ENCODE results near the gene SGPL1.

SGPL1 gene

DNA sequence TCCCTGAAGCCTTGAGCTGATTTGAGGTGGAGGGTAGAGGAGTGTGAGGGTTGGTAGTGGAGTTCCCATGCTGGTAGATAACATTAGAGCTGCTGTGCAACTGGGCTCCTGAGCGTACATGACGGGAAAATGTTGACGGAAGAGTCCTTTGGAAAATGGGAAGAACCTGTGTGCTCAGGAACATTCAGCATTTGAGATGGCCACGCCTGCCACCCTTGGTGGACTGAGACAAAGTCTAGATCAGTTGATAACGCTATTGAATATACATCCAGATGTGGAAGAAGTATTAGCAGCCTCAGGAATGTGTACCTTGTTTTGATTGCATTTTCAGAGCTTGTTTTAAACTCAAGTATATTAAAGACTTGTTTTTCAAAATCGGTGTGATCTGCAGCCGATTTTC lies 56.5 kb downstream of the SGPL1 start:
- FAIRE-seq (no peak), DNase-seq (ENCODE audit: low spot score) (no peak)

DNA sequence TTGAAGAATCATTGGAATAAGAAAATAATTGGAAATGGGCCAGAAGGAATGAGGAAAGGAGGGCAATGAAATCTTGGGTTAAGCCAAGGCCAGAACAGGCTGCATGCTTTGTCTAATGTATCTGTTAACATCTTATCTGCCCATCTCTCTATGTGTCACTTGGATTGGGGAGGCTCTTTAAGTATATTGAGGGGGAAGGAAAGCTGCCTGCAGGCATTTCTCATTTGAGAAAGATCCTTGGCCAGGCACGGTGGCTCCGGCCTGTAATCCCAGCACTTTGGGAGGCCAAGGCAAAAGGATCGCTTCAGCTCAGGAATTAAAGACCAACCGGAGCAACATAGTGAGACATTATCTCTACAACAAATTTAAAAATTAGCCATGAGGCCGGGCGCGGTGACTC lies 58.3 kb downstream of the SGPL1 start:
- FAIRE-seq, result no peak
- no peak for DNase-seq (ENCODE audit: low spot score)

DNA sequence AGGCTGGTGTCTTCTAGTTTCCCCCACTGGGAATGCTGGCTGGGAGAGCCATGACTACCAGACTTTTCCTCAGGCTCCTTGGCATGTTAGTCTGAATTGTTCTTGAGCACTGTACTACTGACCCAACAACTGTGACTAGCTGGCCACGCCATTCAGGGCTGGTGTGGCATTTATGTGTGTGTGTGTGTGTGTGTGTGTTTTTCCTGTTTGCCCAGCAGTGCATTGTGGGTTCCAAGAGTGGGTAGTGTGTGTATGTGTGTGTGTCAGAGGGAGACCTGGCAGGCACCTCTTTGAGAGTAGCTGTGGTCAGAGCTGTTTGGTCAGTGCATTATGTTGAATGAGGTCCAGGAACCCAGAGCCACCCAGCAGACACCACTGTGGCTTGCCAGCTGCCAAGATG lies 63.5 kb downstream of the SGPL1 start:
- DNase-seq (ENCODE audit: low spot score) (no peak), FAIRE-seq (no peak)

DNA sequence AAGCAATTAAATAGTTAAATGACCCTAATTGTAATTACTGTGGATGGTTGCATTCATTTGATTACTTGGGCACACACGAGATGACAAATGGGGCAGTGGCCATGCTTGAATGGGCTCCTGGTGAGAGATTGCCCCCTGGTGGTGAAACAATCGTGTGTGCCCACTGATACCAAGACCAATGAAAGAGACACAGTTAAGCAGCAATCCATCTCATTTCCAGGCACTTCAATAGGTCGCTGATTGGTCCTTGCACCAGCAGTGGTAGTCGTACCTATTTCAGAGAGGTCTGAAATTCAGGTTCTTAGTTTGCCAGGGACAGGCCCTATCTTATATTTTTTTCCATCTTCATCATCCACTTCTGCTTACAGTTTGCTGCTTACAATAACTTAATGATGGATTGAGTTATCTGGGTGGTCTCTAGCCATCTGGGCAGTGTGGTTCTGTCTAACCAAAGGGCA lies 64.4 kb downstream of the SGPL1 start:
- FAIRE-seq (peak; percentile 50), DNase-seq (ENCODE audit: low spot score) (peak; percentile 83)

DNA sequence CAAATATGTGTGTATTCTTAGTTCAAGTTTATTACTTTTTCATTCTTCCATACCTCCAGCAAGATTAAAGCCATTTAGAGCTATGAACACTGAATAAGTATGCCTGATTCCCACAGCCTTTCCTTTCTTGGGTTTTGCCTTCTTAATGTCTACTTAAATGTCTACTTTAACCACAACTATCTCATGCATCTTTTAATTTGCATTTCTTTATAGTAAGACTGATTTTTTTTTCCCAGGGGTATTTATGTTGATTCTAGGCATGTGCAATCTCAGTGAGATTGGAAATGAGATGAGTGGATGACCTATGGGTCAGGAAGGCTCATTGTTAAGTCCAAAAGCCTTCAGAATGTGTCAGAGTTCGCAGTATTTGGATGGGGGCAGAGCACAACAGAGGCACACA lies 69.0 kb downstream of the SGPL1 start:
- no peak for FAIRE-seq
- DNase-seq (ENCODE audit: low spot score), result no peak

DNA sequence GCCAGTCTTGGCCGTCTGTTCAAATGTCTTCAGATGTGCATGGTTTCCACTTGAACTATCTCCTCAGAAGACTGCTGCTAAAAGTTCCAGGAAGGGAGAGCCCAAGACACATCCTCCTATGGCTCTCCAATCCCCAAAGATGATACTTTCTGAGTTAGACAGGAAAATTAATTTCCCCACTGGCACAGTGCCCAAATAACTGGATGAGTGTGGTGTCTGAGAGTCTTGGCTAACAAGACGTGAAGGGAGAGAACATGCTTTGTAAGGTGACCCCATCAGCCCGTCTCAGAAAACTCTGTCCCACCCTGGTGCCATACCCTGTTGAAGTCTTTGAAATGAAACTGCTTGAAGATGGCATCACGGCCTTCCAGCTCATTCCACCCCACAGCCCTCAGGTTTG lies 69.7 kb downstream of the SGPL1 start:
- FAIRE-seq (no peak), DNase-seq (ENCODE audit: low spot score) (no peak)

DNA sequence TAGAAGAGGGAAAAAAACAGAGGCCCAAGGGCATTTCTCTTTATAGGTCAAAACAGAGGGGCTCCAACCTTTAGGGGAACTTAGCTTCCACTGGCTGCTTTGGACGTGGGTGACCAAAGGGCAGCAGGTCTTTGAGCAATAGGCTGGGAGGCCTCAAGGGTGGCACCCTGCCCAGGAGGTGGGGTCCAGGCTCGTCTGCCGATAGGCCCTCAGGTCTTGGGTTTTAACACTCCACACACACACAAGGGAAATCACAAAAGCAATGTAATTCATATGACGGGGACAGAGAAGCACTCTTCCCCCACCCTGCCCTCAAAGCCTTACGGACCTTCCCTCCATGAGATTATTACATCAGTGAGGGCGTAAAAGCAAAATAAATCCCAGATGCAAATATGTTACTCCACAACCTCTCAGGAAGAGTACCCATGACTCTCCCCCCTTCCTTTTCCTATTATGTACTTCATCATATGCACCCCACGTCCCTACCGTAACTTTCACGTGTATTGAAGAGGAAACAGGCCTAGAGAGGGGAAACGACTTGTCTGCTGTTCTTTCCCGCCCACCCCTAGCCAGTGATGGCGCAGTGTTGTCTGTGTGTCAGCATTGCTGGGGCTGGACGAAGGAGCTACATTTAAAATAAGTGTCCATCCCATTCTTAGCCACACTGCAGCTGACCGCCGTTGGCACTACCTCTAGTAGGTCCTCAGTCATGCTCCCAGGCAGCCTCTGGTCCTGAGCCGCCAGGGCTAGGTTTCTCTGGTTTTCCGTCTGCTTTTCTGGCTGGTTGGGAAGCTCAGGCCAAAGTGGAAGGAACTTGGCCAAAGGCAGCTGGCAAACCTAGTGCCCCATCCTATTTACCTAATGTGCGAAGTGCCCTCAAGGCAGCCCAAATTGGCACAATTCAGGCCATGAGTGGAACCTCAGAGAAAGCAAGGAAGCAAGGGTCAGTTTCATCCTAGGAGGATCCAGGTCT lies 70.5 kb downstream of the SGPL1 start:
- DNase-seq (ENCODE audit: low spot score) (no peak), FAIRE-seq (no peak)

DNA sequence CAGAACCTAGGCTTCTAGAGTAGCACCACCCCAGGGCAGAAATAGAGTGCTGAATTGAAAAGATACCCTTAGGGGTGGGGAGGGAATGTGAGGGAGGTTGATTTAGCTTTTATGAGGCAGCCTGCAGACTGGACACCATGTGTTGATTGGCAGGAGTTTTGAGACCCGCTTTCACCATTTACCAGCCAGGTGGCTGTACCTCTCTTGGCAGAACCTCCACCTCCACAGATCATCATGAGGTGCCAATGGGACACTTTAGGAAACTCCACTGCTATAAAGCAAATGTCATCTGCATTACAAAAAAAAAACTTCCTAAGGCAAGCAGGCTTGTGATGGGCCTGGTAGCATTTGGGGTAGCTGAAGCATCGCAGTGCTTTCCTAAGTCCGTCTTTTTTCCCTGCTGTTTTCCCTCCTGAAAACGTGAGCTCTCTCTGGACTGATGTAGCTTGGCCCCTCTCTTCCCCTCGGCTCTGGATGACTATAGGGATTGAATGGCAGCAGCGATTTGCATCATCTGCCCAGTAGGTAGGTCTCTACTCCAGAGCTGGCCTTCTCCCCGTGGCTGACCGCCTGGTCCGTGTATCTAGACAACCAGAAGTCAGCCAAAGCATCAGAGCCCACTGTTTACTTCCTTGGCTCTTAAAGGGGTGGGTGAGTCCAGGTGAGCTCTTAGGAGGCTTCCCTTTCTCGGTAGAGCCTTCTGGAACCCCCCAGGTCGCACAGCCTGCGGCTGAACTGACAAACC lies 71.3 kb downstream of the SGPL1 start:
- DNase-seq (ENCODE audit: low spot score), result no peak
- FAIRE-seq, result no peak

DNA sequence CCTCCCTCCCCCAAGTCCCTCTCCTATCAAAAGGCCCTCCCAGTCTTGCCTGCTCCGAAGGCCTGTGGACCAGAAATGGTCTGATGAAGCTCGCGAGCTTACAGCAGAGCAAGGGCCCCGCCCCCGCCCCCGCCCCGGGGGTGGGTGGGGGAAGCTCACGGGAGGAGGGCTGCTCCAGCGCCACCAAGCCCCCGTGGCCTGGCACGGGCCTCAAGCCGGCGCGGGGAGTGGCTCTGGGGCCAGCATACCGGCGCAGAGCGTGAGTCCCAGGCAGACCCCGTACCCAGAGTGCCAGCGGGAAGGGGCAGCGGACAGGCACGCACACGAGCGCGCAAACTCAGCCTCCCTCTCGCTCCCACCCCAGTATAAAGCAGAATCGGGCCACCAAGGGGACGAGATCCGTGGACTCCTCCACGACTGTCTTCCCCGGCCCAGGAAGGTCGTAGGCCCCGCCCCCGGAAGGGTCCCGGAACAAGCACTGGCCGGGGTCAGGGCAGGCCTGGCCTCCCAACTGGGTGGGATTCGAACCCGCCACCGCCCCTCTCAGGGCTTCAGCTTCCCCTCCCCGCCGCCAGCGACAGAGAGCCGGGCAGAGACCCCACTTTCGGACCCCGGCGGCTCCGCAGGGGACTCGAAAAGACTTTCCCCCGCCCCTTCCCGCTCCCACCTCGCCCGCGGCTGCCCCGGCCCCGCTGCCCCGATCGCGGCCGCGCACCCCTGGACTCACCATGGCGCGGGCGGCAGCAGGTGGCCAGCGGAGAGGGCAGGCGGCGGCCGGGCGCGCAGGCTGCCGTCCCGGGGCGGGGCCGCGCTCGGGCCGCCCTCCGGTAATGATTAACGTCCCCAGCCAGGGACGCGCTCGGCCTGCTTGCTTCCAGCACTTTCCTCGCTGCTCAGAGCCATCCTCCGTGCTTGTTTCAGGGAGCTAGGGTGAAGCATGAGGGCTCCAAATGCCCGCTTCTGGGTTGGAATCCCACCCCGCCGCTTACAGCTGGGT lies 72.4 kb downstream of the SGPL1 start, which contains the start of gene PCBD1:
Gene PCBD1 (minus strand): TSS at position 762 of the 997 bp plus-strand sequence. CDS start 32 bp downstream, at position 730.
- DNase-seq (ENCODE audit: low spot score), result peak; percentile 89
- FAIRE-seq, result peak; percentile 82

DNA sequence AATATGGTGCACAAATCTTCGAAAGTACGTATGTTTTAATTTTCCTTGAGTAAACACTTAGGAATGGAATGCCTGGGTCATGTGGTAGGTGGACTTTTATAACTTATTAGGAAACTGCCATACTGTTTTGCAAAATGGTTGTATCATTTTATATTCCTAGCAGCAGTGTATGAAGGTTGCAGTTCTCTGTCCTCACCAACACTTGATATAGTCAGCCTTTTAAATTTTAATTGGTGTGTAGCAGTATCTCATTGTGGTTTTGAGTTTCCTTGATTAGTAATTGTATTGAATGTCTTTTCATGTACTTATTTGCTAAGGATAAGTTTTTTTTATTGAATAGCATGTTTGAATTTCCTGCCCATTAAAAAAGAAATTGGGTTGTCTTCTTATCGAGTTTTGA lies 73.5 kb downstream of the SGPL1 start:
- FAIRE-seq (no peak), DNase-seq (ENCODE audit: low spot score) (no peak)

DNA sequence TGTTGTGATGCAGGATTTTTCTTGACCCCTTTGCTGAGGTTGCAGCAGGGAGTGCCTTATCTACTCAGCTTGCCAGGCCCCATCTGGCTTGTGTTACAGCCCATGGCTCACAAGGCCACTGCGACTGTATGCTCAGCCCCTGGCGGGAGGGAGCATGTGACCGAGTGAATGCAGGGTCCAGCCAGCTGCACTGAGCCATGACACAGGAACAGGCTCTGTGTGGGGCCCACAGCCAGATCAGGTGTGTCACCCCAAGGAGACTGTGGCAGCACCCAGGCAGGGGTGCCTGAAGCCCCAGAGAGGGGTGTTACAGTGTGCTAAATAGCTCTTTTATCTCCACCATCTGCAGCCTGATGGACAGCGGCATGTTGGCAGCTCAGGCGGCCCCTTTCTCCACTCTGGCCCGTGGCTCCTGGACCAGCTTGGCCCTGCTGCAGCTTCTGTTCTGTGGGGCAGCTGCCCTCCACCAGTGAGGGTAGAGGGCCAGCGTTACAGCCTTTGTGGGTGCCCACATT lies 75.2 kb downstream of the SGPL1 start:
- FAIRE-seq (peak; percentile 44), DNase-seq (ENCODE audit: low spot score) (no peak)

DNA sequence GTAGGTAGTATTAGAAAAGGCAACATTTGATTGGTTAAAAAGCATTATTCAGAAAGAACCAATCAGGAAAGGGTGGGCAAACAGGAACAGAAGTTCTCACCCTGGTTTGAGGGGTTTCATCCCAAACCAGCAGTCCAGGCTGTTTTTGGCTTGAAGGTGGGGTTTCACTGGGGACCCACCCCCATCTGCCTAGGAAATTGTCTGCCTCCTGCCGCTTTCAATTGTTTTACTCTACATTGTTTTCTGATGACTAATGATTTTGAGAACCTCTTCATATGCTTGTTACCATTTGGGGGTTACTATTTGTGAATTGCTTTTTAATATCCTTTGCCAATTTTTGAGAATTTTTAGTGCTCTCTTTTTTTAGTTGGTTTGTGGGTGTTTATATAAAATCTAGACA lies 75.9 kb downstream of the SGPL1 start:
- FAIRE-seq (no peak), DNase-seq (ENCODE audit: low spot score) (no peak)

DNA sequence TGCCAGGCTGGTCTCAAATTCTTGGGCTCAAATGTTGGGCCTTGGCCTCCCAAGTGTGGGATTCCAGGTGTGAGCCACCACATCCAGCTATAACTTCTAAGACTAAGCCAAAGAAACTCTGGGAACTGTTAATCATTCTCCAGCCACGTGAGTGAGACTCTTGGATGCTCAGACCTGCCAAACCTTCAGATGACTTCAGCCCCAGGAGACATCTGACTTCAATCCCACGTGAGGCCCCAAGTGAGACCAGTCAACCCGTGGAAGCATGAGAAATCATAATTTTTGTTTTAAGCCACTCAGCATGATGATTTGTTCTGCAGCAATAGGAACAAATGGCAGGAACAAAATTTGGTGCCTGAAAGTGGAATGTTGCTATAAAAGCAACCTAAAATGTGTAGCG lies 76.9 kb downstream of the SGPL1 start:
- DNase-seq (ENCODE audit: low spot score) (no peak), FAIRE-seq (no peak)

DNA sequence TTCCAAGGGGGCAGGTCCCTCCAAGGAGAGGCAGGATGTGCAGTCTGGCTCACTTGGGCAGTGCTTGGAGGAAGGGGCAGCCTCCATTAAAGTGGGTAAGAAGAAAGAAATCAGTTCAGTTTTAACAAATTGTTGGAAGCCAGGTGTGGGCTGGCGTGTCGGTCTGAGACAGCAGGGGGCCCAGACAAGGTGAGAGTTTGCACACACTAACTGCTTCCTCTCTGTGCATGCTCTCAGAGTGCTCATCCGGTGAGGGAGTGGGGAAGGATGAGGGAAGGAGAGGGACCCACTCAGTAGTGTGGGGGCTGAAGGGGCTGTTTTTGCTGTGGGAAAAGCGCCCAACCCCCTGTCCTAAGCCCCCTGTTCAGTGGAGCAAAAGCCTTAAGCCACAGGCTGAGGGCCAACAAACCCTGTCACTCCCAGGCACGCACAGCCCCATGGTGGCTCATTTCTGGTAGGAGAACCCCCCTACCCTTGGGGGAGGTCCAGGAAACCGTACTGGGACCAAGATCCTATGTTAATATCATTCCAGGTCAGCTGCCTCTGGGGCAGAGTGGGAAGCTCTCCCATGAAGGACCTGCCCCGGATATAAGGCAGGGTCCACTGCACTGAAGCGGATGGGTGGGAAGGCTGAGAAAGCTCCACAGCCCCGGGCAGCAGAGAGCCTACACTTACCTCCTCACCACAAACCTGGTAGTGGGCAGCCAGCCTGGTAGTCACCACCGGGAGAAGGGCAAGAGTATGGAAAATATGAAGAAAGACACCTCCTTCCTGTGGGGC lies 77.7 kb downstream of the SGPL1 start:
- FAIRE-seq (peak; percentile 30), DNase-seq (ENCODE audit: low spot score) (no peak)

DNA sequence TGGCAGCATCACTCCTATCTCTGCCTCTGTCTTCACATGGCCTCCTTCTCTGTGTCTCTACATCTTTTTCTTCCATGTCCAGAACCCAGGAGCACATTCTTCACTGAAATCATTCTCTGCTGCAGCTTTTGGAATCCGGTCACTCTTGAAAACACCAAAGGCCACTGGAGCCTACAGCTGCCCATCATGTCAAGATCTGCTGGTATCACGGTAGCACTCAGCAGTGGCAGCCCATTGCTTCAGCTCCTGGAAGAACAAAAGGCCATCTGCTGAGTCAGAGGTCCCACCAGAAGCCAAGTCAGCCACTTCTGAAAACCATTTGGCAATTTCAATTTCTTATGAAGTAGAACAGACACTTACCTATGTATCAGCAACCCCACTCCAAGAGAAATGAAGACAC lies 78.7 kb downstream of the SGPL1 start:
- no peak for DNase-seq (ENCODE audit: low spot score)
- no peak for FAIRE-seq

DNA sequence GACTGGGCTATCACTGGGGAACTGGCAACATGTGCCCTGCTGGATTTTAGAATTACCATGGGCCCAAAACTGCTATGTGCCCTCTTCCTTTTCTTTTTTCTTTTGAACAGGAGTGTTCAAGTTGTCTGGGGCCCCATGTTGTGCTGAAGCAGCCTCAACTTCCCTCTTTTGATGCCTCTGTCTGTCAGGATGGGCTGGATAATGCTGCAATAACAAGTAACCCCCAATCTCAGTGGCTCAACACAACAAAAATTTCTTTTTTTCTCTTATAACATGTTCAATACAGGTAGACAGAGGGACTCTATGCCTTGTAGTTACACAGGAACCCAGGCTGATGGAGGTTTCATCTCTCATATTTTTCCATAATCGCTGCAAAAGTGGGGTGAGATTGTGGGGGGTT lies 80.8 kb downstream of the SGPL1 start:
- DNase-seq (ENCODE audit: low spot score) (no peak), FAIRE-seq (no peak)

DNA sequence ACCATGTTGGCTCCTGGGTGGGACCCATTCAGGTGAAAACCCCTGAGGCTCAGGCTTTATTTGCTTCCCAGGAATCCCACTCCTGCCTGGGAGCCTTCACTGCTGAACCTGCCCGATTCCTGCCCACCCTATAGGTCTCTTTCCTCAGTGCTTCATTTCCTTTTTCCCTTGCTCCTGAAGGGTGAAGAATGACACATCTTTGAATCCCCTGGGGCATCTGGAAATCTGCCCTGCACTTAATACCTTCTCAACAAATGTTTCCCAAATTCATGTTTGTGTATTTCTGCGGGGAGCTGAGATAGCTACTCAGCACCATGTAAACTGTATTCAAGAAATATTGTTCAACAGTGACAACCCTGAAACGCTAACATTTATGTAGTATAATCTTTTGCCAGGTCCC lies 82.9 kb downstream of the SGPL1 start:
- FAIRE-seq, result no peak
- no peak for DNase-seq (ENCODE audit: low spot score)

DNA sequence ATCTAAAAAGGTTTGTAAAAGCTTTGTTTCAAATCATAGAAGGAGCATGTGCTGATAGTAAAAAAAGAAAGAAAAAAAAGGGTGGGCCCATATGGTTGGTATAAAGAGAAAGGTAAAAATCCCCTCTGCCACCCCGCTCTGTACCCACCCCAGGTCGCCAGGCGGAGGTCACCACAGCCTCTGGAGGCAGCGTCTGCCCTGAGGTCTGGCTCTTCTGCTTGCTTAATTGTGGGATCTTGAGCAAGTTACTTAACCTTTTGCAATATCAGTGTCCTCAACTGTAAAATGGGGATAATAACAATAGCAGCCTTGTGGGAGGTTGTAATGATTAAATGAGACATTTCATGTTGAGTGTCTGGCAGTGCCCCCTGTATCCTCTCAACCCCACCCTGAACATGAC lies 83.3 kb downstream of the SGPL1 start:
- DNase-seq (ENCODE audit: low spot score) (no peak), FAIRE-seq (no peak)

DNA sequence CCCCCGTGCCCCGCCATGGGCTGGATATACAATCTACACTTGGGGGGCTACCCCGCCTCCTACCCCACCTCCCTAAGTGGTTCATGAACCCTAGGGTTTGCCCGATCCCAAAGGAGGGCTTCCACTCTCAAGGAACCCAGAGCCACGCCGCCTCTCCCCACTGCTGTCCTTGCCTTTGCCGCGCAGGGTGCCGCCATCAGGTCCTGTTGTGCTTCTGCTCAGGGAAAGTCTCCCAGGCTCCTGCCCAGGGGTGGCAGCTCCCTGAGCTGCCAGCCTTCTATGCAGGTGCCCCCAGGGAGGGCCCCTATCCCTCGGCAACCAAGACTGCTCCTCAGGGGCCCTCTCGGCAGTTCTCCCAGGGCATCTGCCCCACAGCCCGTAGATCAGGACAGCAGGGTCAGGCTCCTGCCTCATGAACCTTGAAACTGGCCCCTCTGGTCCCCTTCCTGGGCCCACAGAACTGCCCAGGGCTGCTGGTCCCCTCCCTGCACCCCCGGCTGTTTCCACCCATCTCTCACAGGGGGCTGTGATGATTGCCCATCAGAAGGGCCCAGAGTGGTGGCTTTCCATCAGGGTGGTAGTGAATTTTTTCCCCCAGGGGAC lies 85.6 kb downstream of the SGPL1 start:
- FAIRE-seq (no peak), DNase-seq (ENCODE audit: low spot score) (no peak)
